A549 treated with AZD9567 at 1 μM for 4 hours (cell line): ENCODE data around the gene ELAC1. TPM values are rescaled to one million over a fixed set of nuclear protein-coding genes. Genes with fewer than 3 reads are reported as not detected.

Experiments used
- total RNA-seq: library from RNA; stranded (reverse); fragments of 200-300 nt; extraction: Qiagen RNA extraction; gene quantifications from 5 replicates; pipeline ENCODE4 v1.2.3, GENCODE V29; 2022; ENCODE audit not compliant: insufficient read depth

ELAC1 gene
- total RNA-seq = 4.0 to 5.7 TPM (median 5.3 TPM) in 5 replicates

DNA sequence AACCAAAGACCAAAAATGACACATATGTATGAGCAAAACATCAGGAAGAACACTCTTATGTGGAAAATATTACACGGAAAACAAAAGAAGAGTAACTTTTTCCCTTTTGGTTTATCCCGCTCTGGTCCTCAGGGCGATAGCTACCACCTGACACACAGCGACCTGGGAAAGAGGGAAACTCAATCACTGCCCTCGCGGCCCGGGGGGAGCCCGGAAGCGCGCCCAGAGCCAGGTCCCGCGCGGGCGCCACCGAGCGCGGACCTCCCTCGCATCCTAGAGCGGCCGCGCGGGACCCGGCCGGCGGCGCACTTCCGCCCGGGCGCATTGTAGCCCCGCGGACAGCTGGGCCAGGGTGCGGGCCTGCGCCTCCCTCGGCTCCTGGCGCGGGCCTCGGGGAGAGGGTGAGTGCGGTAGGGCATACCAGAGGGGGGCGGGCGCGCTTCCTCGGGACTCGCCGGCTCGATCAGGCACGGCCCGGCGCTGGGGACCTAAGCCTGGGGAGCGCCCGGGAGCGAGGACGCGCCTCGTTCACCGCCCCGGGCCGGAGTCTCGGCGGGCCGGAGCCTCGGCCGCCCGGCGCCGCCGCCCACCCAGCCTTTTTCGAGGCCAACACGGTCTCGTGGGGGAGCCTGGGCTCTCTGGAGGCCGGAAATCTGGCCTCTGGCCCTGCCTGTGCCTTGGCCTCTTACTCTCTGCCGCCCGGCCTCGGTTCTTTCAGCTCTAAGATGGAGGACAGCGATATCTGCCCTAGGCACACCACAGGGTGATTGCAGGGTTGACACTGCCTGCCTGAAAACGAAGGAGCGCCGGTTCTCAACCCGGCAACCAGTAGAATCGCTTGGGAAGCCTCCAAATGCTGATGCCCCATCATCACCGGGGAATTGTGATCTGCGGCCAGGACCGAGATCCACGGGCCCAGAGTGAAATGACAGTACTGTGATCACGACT lies at the start of gene ELAC1:
ELAC1 (plus strand) TSS at position 327 of the 948 bp plus-strand sequence. CDS start 6,365 bp downstream, outside the sequence.

DNA sequence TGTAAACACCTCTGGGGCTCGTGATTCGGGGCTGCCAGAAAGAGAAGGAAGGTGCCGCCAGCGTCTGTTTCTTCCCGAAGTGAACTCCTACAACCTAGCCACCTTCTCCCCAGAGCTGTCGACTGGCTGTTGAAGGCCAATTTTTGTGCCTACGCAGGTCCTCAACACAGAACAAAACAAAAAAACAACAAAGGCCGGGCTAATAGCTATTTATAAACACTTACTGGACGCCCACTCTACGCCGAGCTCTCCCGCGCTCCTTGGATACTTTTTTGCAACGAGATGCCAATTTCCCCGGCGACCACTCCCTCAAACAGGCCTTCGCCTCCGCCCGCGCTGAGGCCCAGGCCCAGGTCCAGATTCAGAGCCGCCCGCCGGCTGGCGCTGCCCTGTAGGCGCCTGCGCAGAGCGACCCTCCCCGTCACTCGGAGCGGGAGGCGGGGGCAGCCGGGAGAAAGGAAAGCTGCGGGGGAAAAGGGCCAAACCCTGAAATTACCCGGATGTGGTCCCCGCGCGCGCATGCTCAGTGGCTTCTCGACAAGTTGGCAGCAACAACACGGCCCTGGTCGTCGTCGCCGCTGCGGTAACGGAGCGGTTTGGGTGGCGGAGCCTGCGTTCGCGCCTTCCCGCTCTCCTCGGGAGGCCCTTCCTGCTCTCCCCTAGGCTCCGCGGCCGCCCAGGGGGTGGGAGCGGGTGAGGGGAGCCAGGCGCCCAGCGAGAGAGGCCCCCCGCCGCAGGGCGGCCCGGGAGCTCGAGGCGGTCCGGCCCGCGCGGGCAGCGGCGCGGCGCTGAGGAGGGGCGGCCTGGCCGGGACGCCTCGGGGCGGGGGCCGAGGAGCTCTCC lies 62.1 kb downstream of the ELAC1 start, which contains the start of gene SMAD4:
SMAD4 (plus strand) TSS at position 520 of the 843 bp plus-strand sequence. CDS start 16,834 bp downstream, outside the sequence.

Other genes with a start within 250 kb of the ELAC1 start
- gene MRO, start 148.0 kb upstream of the ELAC1 start, total RNA-seq = 0.06 to 0.26 TPM (median 0.13 TPM) in 4 of 5 replicates, not detected in the other
- gene ME2, start 88.9 kb upstream of the ELAC1 start, total RNA-seq = 31.3 to 39.7 TPM (median 35.1 TPM) in 5 replicates
- gene SMAD4, start 62.2 kb downstream of the ELAC1 start, total RNA-seq = 46.5 to 96.7 TPM (median 59.8 TPM) in 5 replicates
- gene MEX3C, start 229.6 kb downstream of the ELAC1 start, total RNA-seq = 17.9 to 23.8 TPM (median 18.9 TPM) in 5 replicates